Mammary epithelial cell (primary cell): Measurements from ENCODE around the gene TENT4B.

Experiments used
- CTCF ChIP-seq, 2 donors: IDR thresholded peaks in 1 of 2; conservative IDR thresholded peaks in 1 of 2; 2 replicates each; pipeline ENCODE4 v1.5.1; 2011 to 2012; ENCODE audit warnings: inconsistent platforms in 2 of 2, low read length in 2 of 2, mild to moderate bottlenecking in 2 of 2, control low read depth in 1 of 2, low read depth in 1 of 2; ENCODE audit not compliant: insufficient read depth in 1 of 2; ENCODE audit errors: extremely low read depth in 1 of 2
- EZH2 ChIP-seq: IDR thresholded peaks from 2 replicates; pipeline ENCODE4 v1.6.1; 2012; ENCODE audit warnings: low read length, inconsistent platforms, borderline replicate concordance

DNA sequence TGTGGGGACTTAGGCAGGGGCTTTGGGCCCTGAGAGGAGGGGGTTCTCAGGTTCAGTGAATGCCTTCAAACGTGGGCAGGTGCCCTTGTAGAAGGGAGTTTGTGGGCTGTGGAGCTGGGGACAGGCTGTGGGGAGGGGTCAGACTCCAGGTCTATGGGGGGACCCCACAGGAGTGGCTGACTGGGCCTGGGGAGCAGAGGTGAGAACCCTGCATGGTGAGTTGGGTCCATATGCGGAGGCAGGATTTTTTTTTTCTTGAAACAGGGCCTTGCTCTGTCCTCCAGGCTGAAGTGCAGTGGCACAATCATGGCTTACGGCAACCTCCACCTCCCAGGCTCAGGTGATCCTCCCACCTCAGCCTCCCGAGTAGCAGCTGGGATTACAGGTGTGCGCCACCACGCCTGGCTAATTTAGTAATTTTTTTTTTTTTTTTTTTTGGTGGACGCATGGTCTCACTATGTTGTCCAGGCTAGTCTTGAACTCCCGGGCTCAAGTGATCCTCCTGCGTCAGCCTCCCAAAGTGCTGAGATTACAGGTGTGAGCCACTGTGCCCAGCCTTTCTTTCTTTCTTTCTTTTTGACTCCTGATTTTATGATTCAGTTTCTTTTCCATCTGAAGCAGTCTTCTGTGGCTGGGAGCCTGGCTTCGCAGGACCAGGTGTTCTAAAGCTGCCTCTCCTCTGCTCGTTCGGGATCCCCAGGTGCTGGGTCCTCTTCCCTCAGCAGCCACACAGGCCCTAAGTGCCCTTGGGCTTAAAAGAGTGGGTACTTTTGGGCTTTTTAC, 94.2 kb downstream of the TENT4B start:
- TF ChIP-seq CTCF (conservative IDR thresholded peaks at IDR 0.05 in 1 of 2, IDR thresholded peaks at IDR 0.05 in 1 of 2; ENCODE audit: extremely low read depth in 1 of 2, insufficient read depth in 1 of 2, low read depth in 1 of 2, low read length in 2 of 2): no peak
- TF ChIP-seq EZH2: no peak
